Measurements from ENCODE around the gene APLN.
A peak's percentile ranks its signal among the peaks of the same experiment; 100 is the strongest.

The APLN gene

DNA sequence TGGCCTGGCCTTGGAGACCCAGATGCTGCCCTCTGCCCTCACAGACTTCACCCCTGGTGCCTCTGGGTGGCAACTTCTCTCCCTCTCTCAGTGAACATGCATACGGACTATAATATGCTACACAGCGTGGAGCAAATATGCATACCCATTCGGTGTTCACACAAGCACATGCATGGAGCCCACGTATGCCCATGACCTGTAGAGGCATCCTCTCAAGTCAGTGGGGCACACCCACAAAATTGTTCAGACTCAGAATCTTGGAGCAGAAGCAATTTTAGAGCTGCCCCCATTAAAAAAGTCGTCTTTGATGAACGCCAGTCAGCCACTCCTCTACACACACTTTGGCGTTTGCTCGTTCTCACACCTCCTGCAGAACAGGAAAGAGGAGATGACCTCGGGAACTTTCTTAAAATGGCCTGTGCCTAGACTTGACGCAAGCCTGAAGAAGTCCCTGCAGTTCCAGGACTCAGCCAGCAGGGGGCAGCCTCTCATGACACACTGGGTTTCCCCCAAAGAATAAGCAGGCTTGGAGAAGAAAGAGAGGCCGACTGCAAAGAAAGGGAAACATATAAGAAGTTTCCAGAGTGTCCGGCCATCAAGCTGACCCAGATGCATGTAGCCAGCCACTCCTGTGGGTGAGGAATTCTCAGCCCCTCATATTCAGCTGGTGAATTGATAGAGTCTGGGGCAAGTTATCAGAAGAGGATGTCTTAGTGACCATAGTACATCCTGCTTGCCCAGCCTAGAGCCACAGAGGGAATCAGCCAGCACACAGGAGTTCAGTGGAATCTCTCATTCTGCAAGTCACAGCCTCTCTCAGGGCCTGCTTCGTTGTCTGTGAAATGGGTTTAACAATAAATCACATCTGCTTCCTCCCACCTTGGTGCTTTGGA is 17.3 kb downstream of the APLN start:
- TF ChIP-seq, protein P1, sequence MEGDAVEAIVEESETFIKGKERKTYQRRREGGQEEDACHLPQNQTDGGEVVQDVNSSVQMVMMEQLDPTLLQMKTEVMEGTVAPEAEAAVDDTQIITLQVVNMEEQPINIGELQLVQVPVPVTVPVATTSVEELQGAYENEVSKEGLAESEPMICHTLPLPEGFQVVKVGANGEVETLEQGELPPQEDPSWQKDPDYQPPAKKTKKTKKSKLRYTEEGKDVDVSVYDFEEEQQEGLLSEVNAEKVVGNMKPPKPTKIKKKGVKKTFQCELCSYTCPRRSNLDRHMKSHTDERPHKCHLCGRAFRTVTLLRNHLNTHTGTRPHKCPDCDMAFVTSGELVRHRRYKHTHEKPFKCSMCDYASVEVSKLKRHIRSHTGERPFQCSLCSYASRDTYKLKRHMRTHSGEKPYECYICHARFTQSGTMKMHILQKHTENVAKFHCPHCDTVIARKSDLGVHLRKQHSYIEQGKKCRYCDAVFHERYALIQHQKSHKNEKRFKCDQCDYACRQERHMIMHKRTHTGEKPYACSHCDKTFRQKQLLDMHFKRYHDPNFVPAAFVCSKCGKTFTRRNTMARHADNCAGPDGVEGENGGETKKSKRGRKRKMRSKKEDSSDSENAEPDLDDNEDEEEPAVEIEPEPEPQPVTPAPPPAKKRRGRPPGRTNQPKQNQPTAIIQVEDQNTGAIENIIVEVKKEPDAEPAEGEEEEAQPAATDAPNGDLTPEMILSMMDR (IDR thresholded peaks at IDR 0.05; ENCODE audit: low read depth, low read length), result peak; percentile 78
- no peak overlapping the region for H3K4me3 ChIP-seq (replicated peaks in 1 of 2; ENCODE audit: low read depth in 2 of 2, low read length in 2 of 2)
- DNase-seq (ENCODE audit: low read depth in 2 of 2), result peak; percentile 77

- H3K4me3 ChIP-seq (replicated peaks in 1 of 2; ENCODE audit: low read depth in 2 of 2, low read length in 2 of 2), result no peak overlapping the region
- no peak for DNase-seq (ENCODE audit: low read depth in 2 of 2)
- TF ChIP-seq, protein P1 (IDR thresholded peaks at IDR 0.05; ENCODE audit: low read depth, low read length), result no peak
These were observed 18.5 kb downstream of the APLN start for GRCh38 chrX:129636175-129636681.

- DNase-seq (ENCODE audit: low read depth in 2 of 2), result peak in 1 of 2 donors; percentile 24
- TF ChIP-seq, protein P1 (IDR thresholded peaks at IDR 0.05; ENCODE audit: low read depth, low read length), result no peak
- H3K4me3 ChIP-seq (replicated peaks in 1 of 2; ENCODE audit: low read depth in 2 of 2, low read length in 2 of 2), result no peak overlapping the region
These were observed 20.2 kb downstream of the APLN start for GRCh38 chrX:129634541-129634940.

DNA sequence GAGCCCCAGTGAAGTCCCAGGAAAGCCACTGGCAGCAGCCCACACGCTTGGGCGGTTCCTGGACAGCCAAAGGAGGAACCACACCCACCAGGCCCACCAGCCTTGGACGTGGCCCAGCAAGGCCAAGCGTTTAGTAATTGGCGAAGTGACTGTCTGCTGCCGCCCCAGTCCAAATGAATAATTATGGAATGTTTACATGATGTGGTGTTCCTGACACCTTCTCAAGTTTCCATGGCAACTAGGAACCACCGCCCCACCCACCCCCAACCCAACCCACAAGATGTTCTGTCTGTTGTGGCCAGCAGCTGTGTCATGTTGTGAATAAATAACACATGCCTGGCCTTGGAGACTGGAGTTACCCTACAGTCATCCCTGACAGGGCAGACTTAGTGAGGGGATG is 22.3 kb downstream of the APLN start:
- DNase-seq (ENCODE audit: low read depth in 2 of 2), result peak in 1 of 2 donors; percentile 37
- no peak overlapping the region for H3K4me3 ChIP-seq (replicated peaks in 1 of 2; ENCODE audit: low read depth in 2 of 2, low read length in 2 of 2)
- TF ChIP-seq, protein P1 (IDR thresholded peaks at IDR 0.05; ENCODE audit: low read depth, low read length), result no peak

- H3K4me3 ChIP-seq (replicated peaks in 1 of 2; ENCODE audit: low read depth in 2 of 2, low read length in 2 of 2), result no peak overlapping the region
- TF ChIP-seq, protein P1 (IDR thresholded peaks at IDR 0.05; ENCODE audit: low read depth, low read length), result no peak
- DNase-seq (ENCODE audit: low read depth in 2 of 2), result no peak
These were observed 22.9 kb downstream of the APLN start for GRCh38 chrX:129631849-129632248.

- DNase-seq (ENCODE audit: low read depth in 2 of 2), result peak in 1 of 2 donors; percentile 41
- no peak overlapping the region for H3K4me3 ChIP-seq (replicated peaks in 1 of 2; ENCODE audit: low read depth in 2 of 2, low read length in 2 of 2)
- TF ChIP-seq, protein P1 (IDR thresholded peaks at IDR 0.05; ENCODE audit: low read depth, low read length), result no peak
These were observed 24.9 kb downstream of the APLN start for GRCh38 chrX:129629837-129630236.

All from cardiac fibroblast (primary cell).